ENCODE data around the gene NADK.
"Not testable (repeated sequence)": the region's sequence is repeated elsewhere in the genome, so short reads cannot be mapped to it uniquely, and the experiment has no call there.

NADK gene

DNA sequence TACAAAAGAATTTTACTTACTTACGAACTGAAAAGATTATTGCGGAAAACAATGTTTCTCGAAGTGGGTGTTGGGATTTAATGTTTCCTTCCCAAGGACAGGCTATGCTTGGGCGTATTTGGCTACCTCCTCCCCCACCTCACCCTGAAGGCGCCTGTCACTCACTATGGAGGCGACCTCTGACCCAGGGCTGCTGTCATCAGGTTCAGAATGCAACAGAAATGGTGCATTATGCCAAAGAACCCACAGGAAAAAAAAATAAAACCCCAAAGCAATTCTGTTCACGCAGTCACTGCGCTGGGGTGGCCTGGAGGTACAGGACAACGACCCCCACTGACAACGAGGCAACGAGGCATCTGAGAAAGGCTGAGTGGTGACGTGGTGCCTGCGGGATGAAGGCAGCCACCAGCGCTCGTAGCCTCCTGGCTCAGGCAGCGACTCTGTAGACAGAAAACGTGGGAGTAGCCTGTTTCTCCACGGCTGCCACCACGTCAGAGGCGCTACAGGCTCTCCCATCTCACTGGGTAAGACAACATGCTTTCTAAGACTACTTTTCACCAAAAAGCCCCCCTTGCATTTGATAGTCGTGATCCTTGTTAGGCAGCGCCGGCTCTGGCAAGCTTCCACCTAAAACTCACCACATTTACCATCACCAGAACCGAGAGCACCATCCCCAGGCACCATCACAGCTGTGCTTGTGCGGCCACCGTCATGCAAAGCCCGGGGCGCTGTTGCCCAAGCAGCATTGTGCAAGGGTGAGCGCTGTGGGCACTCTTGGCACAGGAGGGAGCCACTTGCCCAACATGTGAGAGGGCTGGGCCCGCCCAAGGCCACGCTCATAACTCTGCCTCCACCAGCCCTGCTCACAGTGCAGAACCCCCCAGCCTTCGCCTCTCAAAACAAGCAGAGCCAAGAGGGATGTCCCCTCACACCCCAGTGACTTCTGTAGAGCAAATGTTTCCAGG, 14.3 kb downstream of the NADK start:
- no peak for DNase-seq (ENCODE audit: low spot score)

- DNase-seq (ENCODE audit: low spot score), result no peak
Measured at GRCh38 chr1:1761504-1762376, 16.5 kb downstream of the NADK start.

- DNase-seq (ENCODE audit: low spot score), result no peak
Measured at GRCh38 chr1:1760715-1761114, 17.6 kb downstream of the NADK start.

- DNase-seq (ENCODE audit: low spot score), result no peak
Measured at GRCh38 chr1:1760345-1760650, 18.0 kb downstream of the NADK start.

DNA sequence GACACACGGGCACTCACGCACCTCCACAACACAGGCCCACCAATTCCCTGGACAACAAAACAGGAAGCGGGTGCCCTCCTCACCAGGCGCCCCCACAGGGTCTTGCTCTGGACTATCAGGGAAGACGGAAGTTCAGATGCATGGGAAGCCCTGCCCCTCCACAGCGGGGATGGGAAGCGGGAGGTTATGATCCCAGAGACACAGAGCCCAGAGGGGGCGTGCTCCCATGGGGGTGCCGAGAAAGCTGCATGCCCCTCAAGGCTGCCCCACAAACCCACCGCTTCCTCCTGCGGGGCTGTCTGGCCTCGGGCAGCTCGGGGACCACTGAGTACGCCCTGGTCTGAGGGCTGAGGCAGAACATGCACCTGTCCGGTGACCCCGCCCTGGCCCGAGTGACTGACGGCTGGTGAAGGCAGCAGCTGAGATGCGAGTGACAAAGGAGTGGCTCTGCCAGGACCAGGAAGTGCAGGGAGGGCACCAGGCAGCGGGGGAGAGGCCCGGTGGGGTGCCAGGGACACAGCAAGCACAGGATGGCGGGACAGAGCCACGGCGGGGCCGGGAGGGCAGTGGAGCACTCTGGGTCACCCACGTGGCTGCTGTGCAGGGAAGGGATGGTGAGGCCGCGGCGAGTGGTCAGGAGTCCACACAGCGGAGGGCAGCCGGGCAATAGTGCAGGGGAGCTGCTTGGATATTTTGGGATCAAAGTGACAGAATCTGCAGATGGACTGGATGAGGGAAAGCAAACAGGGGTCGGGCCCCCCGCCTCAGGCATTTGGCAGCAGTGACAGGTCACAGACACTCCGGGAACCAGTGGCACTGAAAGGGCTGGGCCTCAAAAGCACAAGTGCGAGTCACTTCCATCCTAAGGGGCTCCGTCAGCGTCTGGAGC, 18.6 kb downstream of the NADK start:
- no peak for DNase-seq (ENCODE audit: low spot score)

DNA sequence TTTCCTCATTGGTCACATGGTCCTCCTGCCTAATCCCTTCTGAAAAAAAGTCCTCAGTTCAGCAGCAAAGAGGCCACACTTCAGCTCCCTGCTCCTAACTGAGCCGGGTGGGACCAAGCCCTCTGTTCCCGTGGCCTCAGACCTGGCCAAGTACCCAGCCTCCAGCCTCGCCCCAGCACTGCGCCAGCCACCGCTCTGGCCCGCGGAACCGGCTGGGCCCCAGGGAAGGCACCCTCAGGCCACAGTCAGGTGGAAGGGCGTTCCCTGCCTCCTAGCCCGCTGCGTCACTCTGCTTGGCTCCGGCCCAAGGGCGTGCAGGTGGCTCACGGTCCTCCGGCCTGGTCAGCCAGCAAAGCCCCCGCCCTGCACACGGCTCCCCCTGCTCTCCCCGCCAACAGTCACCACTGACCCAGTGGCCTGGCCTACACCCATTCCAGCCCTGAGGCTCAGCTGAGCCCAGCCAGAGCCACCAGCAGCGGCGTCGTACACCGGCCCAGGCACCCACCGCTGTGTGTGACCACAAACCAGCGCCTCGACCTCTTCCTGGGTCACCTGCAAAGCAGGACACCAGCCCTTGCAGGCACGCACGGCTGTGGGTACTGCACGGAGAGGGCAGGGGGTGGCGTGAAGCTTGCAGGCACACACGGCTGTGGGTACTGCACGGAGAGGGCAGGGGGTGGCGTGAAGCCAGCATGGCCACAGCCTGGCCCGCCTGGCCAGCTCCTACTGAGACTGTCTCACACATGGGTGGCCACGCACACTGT, 19.4 kb downstream of the NADK start:
- peak; percentile 69 for DNase-seq (ENCODE audit: low spot score)

DNA sequence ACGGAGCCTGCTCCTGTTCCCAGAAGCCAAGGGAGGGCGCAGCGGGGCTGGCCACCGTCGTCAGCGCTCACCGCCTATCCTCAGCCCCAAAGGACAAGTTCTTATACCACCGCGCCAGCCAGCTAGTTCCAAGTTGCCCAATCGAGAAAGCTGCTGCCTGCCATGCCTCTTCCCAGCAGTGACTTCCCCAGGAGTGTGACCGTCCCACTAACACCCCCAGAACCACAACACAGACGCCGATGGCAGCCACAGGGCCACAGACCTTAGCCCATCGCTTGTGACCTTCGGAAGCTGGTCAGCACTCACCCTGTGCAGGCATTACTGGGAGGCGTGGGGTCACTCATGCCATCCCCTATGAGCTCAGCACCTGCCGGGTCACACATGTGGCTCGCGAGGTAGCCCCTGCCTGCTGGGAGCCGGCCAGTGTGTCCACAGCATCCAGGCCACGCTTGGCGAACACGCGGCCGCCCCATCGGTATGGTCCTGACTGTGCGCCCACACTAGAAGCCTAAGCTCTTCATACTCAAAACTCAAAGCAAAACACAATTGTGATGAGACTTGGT, 20.1 kb downstream of the NADK start:
- no peak for DNase-seq (ENCODE audit: low spot score)

- DNase-seq (ENCODE audit: low spot score), result no peak
Measured at GRCh38 chr1:1757422-1758058, 20.7 kb downstream of the NADK start.

DNA sequence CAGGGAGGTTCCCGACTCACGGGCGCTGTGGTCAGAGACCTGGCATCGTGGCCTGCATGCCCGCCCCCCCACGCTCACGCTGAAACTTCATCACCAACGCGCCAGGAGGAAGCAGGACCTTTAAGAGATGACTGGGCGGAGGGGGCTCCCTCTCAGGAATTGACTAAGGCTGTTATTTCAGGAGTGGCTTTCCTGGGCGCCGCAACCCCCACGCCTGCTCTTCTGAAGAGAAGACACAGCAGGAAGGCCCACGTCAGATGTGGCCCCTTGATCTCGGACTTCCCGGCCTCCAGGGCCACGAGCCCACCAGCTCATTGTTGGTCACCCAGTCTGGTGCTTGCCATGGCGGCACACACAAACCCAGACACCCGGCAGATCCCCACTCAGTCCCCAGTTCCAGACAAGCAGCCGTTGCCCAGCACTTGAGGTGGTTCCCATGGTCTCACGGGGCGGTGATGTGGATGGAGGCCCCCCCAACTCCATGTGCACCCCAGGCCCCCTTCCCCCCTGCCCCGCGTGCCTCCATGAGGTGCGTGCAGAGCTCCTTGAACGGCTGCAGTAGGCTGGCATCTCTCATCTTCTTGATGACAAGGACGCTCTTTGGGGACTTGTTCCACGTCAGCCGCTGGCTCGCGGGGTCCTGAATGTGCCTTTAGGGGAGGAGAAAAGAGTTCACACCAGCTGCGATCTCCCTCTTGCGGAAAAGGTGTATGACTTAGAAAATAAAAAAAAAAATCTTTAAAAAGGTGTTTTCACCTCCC, 21.4 kb downstream of the NADK start:
- no peak for DNase-seq (ENCODE audit: low spot score)

- no peak for DNase-seq (ENCODE audit: low spot score)
Measured at GRCh38 chr1:1755852-1756251, 22.4 kb downstream of the NADK start.

DNA sequence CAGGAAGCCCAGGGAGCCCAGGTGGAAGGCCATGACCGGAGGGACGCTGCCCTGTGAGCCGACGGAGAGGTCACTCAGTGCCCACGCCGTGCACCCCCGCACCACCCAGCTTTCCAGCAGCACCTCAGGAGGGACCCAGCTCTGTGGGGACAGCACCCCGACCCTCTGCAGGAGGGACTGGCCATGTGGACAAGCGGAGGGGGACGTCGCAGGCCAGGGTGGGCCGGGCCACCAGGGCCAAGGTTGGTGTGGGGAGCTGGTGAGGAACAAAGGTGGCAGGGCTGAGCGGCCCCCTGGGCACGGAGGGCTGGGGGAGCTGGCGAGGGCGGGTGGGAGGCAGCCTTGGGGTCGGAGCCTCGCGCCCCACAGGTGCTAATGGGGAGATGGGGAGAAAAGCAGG, 22.8 kb downstream of the NADK start:
- no peak for DNase-seq (ENCODE audit: low spot score)

- no peak for DNase-seq (ENCODE audit: low spot score)
Measured at GRCh38 chr1:1754051-1754815, 24.0 kb downstream of the NADK start.

- DNase-seq (ENCODE audit: low spot score), result no peak
Measured at GRCh38 chr1:1753607-1754005, 24.7 kb downstream of the NADK start.

- DNase-seq (ENCODE audit: low spot score), result no peak
Measured at GRCh38 chr1:1752636-1753606, 25.3 kb downstream of the NADK start.

DNA sequence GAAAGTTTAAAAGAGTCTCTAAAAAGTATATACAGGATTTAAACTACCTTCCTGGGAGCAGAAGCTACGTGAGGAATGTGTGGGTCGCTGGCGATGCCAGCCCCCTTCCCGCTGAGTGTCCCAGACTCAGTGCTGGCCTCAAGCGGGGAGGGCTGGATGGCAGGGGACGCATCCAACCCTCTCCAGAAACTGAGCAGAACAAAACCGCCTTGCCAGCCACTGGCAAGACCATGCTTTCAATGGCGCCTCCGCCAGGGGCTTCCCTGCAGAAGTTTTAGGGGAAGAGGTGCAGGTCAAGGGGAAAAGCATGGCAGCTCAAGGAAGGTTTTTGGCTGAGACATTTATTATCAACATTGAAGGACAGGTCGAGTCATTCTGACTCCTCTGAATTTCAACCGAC, 26.1 kb downstream of the NADK start:
- DNase-seq (ENCODE audit: low spot score), result no peak

DNA sequence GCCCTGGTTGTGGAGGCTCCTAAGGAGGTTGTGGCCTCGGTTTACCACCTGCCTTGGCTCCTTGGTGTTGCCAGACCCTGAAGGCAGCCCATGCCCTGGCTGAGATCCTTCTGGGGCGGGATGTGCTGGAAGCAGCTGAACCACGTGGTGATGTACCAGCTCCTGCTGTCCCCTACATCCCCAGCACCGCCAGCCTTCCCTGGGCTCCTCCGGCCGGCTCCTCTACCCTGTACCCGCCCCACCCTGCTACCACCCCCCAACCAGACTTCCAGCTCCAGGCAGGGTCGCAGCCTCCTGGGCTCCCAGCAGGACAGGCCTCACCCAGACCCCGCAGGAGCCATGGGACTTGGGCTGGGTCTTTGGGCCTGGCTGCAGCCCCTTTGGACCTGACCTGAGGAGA, 28.3 kb downstream of the NADK start:
- not testable (repeated sequence) for DNase-seq (ENCODE audit: low spot score)

DNA sequence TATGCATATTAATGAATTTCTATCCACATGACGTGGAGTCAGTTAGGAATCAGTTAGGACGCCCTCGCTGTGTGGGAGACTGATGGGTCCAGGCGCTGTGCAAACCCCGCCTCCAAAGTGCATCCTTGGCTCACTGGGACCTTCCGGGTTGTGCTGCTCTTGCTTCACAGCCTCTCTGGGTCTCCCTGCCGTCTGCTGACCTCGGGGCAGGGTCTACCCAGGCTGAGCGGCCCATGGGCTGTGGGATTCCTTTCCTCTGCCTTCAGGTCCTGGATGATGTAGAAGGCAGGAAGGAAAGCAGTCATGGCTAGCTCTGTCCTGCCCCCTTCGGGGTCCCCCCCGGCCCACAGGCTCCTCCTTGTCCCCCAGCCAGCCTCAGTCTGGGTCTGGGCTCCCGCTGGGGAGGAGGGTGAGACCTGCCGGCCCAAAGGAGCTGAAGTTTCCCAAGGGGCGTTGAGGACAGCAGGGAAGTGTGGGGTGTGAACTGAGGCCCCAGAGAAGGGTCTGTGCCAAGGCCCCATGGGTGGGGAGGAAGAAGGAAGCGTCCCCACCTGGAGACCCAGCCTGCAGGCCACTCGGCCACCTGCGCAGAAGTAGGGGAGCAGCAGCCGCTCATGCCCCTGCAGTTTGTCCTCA, 29.5 kb downstream of the NADK start:
- no peak for DNase-seq (ENCODE audit: low spot score)

Measured in SW480 (cell line).